ENCODE measurements around the gene RAB20. TPM values are rescaled to one million over a fixed set of nuclear protein-coding genes. Genes with fewer than 3 reads are reported as not detected.

Gene RAB20
- total and polyA plus RNA-seq, 9 of the 15 experiments (the other 6 are each of a cell fraction or from before 2014, with no cell fraction given): 0.62 to 9.2 (median 5.4) TPM

DNA sequence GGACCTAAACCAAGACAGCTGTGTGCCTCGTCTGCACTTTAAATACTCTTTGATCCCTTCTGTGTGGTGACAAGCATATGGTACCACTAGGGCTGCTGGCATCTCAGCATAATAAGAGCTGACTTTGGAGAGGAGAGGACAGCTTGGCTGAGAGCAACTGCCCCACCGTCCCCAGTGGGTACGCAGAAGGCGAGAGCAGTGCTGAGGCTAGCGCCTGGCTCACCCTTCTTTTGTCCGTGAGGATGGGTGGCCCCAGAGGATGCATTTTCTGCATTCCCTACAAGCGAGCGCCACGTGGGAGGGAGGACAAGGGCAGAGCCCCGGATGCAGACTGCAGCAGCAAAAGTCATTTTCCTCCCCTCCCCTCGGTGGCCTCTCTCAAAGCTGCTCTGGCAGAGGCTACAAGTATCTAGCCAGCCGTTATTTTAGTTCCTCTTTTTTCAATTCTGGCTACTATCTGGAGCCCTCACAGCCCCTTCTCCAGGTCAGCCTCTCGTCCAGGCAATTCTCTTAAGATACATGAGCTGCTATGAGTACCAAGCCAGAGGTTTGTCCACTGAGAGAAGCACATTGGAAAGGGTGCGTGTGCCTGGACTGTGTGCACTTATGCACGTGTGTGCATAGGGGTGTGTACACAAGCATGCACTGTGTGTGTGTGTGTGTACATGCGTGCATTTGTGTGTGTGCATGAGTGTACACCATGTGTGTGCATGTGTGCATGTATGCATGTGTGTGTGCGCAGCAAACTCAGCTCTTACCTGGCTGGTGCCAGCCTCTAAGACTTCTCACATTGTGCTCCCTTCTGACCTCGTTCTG lies 51.3 kb downstream of the RAB20 start (continued):
- TF ChIP-seq TAF1 (IDR thresholded peaks at IDR 0.05; ENCODE audit: control insufficient read depth, extremely low read depth, insufficient read depth, low read length, severe bottlenecking) (no peak), PCBP1 (IDR thresholded peaks at IDR 0.05; ENCODE audit: low read depth, low read length, poor library complexity, severe bottlenecking) (no peak), TFAM (CRISPR knock-in tag; conservative IDR thresholded peaks at IDR 0.05) (no peak), RNF2 (IDR thresholded peaks at IDR 0.05) (peak; percentile 61; the same call in 1 of the 2 replicates), RBM17 (IDR thresholded peaks at IDR 0.05; ENCODE audit: borderline replicate concordance, low read depth, low read length) (no peak), ESRRB (CRISPR knock-in tag; IDR thresholded peaks at IDR 0.05; ENCODE audit: borderline replicate concordance) (no peak), SMAD4 (CRISPR knock-in tag; conservative IDR thresholded peaks at IDR 0.05) (peak; percentile 48; the same call in 1 of the 2 replicates), ZNF133 (CRISPR knock-in tag; IDR thresholded peaks at IDR 0.05) (no peak), MYBL2 (IDR thresholded peaks at IDR 0.05; ENCODE audit: low read depth) (peak; percentile 55; the same call in 1 of the 2 replicates), MYBL2 (CRISPR knock-in tag; IDR thresholded peaks at IDR 0.05; ENCODE audit: borderline replicate concordance) (no peak), TBP (optimal IDR thresholded peaks at IDR 0.05; ENCODE audit: low read depth, low read length) (peak; percentile 4), ARID1B (IDR thresholded peaks at IDR 0.05) (peak; percentile 25), HDAC3 (IDR thresholded peaks at IDR 0.05; ENCODE audit: borderline replicate concordance, partially characterized antibody) (no peak)
- TF ChIP-seq, protein P1, sequence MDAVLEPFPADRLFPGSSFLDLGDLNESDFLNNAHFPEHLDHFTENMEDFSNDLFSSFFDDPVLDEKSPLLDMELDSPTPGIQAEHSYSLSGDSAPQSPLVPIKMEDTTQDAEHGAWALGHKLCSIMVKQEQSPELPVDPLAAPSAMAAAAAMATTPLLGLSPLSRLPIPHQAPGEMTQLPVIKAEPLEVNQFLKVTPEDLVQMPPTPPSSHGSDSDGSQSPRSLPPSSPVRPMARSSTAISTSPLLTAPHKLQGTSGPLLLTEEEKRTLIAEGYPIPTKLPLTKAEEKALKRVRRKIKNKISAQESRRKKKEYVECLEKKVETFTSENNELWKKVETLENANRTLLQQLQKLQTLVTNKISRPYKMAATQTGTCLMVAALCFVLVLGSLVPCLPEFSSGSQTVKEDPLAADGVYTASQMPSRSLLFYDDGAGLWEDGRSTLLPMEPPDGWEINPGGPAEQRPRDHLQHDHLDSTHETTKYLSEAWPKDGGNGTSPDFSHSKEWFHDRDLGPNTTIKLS (IDR thresholded peaks at IDR 0.05; ENCODE audit: borderline replicate concordance, low read depth): peak; percentile 35; the same call in 1 of the 2 replicates
- TF ChIP-seq, protein P2, sequence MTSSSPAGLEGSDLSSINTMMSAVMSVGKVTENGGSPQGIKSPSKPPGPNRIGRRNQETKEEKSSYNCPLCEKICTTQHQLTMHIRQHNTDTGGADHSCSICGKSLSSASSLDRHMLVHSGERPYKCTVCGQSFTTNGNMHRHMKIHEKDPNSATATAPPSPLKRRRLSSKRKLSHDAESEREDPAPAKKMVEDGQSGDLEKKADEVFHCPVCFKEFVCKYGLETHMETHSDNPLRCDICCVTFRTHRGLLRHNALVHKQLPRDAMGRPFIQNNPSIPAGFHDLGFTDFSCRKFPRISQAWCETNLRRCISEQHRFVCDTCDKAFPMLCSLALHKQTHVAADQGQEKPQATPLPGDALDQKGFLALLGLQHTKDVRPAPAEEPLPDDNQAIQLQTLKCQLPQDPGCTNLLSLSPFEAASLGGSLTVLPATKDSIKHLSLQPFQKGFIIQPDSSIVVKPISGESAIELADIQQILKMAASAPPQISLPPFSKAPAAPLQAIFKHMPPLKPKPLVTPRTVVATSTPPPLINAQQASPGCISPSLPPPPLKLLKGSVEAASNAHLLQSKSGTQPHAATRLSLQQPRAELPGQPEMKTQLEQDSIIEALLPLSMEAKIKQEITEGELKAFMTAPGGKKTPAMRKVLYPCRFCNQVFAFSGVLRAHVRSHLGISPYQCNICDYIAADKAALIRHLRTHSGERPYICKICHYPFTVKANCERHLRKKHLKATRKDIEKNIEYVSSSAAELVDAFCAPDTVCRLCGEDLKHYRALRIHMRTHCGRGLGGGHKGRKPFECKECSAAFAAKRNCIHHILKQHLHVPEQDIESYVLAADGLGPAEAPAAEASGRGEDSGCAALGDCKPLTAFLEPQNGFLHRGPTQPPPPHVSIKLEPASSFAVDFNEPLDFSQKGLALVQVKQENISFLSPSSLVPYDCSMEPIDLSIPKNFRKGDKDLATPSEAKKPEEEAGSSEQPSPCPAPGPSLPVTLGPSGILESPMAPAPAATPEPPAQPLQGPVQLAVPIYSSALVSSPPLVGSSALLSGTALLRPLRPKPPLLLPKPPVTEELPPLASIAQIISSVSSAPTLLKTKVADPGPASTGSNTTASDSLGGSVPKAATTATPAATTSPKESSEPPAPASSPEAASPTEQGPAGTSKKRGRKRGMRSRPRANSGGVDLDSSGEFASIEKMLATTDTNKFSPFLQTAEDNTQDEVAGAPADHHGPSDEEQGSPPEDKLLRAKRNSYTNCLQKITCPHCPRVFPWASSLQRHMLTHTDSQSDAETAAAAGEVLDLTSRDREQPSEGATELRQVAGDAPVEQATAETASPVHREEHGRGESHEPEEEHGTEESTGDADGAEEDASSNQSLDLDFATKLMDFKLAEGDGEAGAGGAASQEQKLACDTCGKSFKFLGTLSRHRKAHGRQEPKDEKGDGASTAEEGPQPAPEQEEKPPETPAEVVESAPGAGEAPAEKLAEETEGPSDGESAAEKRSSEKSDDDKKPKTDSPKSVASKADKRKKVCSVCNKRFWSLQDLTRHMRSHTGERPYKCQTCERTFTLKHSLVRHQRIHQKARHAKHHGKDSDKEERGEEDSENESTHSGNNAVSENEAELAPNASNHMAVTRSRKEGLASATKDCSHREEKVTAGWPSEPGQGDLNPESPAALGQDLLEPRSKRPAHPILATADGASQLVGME (CRISPR knock-in tag; IDR thresholded peaks at IDR 0.05): no peak
